Brain pericyte (primary cell): ENCODE results near the gene CD177.
"Not testable (repeated sequence)": the region's sequence is repeated elsewhere in the genome, so short reads cannot be mapped to it uniquely, and the experiment has no call there.

ENCODE experiments used
- DNase-seq: peaks from one replicate; pipeline ENCODE4 v3.0.0-alpha.2; 2012; ENCODE audit warnings: low read depth, low spot score

Gene CD177

GRCh38 chr19:43353606-43354304, at the start of gene CD177:
CD177 (plus strand) TSS chr19:43353686; CDS start chr19:43353715, 29 bp downstream.
- no peak for DNase-seq

- DNase-seq, result no peak
Measured at GRCh38 chr19:43305642-43306041, 47.8 kb upstream of the CD177 start.

- DNase-seq, result no peak
Measured at GRCh38 chr19:43306097-43306496, 47.4 kb upstream of the CD177 start.

GRCh38 chr19:43308244-43308815, 45.2 kb upstream of the CD177 start:
- DNase-seq, result no peak

- no peak for DNase-seq
Measured at GRCh38 chr19:43309466-43309865, 44.0 kb upstream of the CD177 start.

GRCh38 chr19:43310221-43310620, 43.3 kb upstream of the CD177 start:
- DNase-seq, result no peak

GRCh38 chr19:43311256-43311655, 42.2 kb upstream of the CD177 start:
- DNase-seq, result no peak

- no peak for DNase-seq
Measured at GRCh38 chr19:43311706-43312105, 41.8 kb upstream of the CD177 start.

- DNase-seq, result no peak
Measured at GRCh38 chr19:43313711-43314495, 39.6 kb upstream of the CD177 start.

GRCh38 chr19:43315851-43316250, 37.6 kb upstream of the CD177 start:
- DNase-seq, result no peak

GRCh38 chr19:43316591-43317319, 36.7 kb upstream of the CD177 start:
- DNase-seq, result no peak

GRCh38 chr19:43318203-43318602, 35.3 kb upstream of the CD177 start:
- no peak for DNase-seq

- DNase-seq, result no peak
Measured at GRCh38 chr19:43318796-43319314, 34.6 kb upstream of the CD177 start.

GRCh38 chr19:43320546-43320945, 32.9 kb upstream of the CD177 start:
- no peak for DNase-seq

- not testable (repeated sequence) for DNase-seq
Measured at GRCh38 chr19:43326761-43327160, 26.7 kb upstream of the CD177 start.

GRCh38 chr19:43328561-43328960, 24.9 kb upstream of the CD177 start:
- DNase-seq, result not testable (repeated sequence)

GRCh38 chr19:43329049-43329448, 24.4 kb upstream of the CD177 start:
- not testable (repeated sequence) for DNase-seq

- DNase-seq, result no peak
Measured at GRCh38 chr19:43329989-43330388, 23.5 kb upstream of the CD177 start.

- DNase-seq, result no peak
Measured at GRCh38 chr19:43330726-43331434, 22.6 kb upstream of the CD177 start.

- DNase-seq, result no peak
Measured at GRCh38 chr19:43331435-43332010, 22.0 kb upstream of the CD177 start.
